Stimulated activated CD8-positive, alpha-beta memory T cell treated with anti-CD3 and anti-CD28 coated beads, Interleukin-4, amount 100 ng/mL, for 1 hour (primary cell): ENCODE data around the gene SV2C.

ENCODE experiments used
- DNase-seq, 2 donors: peaks; one replicate each; pipeline ENCODE4 v3.0.0-alpha.2; 2020; ENCODE audit warnings: low read depth in 2 of 2, low spot score in 1 of 2

The SV2C gene

DNA sequence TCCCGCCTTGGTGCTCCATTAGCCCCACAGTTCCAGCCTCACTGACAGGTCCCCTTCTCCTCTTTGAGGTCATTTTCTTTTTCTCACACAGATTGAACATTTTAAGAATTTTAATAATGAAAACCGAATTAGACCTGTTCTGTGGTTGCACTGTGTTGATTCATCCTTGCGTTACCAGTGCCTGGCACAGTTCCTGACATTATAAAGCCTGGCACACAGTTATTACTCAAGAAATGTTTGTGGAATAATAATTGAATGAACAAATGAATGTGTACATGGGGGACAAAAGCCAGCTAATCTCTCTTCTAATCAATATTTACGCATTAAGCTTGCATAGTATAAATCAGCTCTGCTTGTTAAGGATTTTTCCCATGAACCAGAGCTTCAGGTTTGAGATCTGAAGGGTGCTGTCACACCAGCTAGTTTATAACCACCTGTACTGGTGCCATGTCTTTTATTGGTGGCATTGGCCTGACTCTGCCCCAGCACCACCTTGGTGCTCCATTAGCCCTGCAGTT, 80.0 kb downstream of the SV2C start:
- DNase-seq: no peak

DNA sequence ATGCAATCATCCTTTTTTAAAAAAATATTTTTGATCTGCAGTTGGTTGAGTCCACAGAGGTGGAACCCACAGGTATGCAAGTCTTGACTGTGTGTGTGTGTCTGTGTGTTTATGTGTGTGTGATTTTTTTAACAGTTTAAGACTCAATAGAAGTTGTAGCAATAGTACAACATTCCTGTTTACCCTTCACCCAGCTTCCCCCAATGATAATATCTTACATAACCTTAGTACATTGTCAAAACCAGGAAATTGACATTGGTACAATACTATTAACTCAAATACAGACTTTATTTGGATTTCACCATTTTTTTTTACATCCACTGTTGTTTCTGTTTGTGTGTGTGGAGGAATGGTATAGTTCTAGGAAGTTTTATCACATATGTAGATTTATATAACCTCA, 81.8 kb downstream of the SV2C start:
- DNase-seq: no peak

- no peak for DNase-seq
Observed at GRCh38 chr5:76165711-76166374, 82.7 kb downstream of the SV2C start.

DNA sequence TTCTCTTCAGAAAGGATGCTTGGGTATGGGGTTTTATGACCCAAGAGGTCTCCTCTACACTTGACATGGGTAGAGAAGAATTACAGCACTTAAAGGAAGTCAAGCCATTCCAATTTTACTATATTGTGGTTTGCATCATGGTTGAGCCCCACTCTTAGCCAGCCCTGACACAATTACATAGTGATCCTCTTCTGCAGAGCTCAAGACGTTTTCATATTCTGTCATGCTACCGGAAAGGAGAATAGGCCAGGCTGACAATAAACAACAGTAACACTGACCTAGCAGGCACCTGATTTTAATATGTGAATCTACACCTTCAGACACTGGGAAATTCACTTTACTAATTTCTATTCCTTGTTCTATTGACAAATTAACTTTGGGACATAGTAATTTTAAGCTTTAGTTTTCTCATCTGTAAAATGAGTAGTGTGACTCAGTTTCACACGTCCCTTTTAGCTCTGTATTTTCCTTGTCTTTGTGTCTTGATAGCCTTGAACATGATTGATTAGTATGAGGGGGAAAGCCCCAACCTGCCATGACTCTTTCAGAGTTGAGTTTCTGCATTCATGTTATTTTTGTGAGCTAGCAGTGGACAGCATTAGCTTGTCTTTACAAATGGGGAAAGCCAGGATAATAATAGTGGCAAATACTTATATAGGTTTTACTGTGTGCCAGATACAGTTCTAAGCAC, 83.8 kb downstream of the SV2C start:
- DNase-seq: no peak

- DNase-seq: no peak
Observed at GRCh38 chr5:76169146-76169905, 86.1 kb downstream of the SV2C start.

DNA sequence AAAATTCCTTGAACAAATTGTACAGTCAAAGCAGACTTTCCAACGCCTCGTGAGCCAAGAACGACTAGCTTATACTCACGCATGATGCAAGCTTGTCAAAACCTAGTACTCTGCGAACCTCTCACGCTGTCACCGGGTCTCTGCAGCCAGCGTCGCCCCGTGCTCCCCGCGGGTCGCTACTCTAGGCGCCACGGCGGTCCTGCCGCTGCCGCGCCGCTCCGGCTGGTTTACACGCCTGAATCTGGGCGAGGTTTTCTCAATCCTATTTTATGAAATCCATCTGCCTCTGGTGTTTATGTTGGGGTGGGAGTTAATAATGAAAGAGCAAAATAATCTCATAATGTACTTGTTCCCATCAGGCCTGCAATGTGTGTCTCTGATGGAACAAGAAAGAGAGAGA, 90.9 kb downstream of the SV2C start:
- DNase-seq: no peak

DNA sequence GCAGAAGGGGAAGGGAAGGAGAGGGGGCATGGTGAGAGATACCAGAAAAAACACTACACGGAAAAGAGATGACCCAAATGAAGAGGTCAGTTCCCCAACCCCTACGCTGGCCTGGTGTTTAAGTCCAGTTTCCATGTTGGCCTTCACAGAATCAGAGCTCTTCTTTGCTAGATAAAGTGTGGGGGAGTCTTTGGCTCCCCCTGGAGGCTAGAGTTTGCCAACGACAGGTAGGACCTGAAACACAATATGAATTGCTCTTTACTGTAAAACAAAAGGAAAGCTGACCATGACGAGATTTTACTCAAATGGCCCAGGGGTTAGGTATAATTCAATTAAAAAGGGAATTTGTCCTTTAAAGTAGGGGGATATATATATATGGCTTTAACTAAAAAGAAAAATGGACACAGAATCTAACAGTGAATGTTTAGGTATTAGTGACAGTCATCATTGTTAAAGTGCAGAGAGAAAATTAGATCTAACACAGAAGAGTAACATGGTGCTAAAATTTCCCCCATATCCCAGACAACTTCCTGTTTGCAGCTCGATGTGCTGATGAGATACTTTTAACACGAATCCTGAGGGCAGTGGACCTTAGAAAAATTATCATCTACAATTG, 92.0 kb downstream of the SV2C start:
- no peak for DNase-seq

DNA sequence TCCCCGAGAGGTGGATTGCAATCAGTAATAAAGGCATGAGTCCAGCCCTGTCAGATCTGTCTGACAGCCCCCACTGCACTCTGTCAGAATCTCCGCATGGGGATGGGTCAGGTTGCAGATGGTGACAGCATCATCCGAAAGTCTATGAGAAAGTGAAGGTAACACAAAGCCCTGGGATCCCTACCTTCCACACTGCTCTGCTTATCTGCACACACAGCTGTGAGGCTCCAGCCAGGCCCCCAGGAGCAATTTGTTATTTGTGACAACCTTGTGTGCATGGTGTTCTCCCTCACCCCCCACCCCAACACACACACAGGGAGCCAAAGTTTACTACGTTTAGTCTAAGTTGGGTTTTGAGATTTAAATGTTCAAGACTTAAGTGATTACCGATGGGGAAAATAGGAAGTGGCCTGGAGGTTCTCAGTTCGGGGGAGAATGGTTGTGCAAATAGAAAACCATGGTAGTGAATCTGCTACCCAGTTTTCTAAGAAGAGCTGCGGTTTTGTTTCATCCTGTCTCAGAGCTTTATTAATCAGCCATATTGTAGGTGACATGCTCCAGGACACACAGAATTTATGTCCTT, 92.7 kb downstream of the SV2C start:
- DNase-seq: no peak

DNA sequence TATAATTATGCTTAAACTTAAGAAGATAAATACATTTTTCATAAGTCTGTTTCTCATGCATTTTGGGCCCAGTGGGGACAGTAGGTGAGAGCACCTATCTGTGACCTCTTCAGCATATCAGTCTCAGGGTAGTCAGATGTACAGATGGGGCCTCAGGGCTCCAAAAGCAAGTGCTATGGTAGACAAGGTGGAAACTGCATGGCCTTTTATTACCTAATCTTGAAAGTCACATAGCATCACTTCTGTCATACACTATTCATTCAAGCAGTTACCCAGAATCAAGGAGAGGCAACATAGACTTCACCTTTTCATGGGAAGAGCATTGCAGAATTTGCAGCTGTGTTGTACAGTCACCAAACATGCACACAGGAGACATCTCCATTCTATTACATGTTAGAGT, 94.8 kb downstream of the SV2C start:
- DNase-seq: no peak

GRCh38 chr5:76178913-76179312, 95.7 kb downstream of the SV2C start:
- no peak for DNase-seq

GRCh38 chr5:76180814-76181805, 97.9 kb downstream of the SV2C start:
- DNase-seq: no peak

GRCh38 chr5:76187386-76187785, 104.2 kb downstream of the SV2C start:
- DNase-seq: no peak

- DNase-seq: no peak
Observed at GRCh38 chr5:76190356-76190755, 107.2 kb downstream of the SV2C start.

- DNase-seq: no peak
Observed at GRCh38 chr5:76192837-76193236, 109.7 kb downstream of the SV2C start.

DNA sequence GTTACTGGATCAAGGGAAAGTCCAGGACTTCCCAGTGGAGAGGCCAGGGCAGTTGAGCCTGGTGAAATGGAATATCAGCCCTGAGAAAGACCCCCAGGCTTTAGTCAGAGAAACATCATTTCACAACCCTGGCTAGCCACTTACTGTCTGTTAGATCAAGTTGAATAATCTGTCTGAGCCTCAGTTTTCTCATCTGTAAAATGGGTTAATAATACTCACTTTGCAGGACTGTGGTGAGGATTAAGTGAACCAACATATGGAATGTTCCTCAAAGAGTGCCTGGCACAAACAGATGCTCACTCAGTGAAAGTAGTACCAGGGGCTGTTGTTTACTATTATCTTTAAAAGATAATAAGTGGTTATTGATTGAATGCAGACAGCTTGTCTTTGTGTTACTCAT, 110.5 kb downstream of the SV2C start:
- DNase-seq: no peak

DNA sequence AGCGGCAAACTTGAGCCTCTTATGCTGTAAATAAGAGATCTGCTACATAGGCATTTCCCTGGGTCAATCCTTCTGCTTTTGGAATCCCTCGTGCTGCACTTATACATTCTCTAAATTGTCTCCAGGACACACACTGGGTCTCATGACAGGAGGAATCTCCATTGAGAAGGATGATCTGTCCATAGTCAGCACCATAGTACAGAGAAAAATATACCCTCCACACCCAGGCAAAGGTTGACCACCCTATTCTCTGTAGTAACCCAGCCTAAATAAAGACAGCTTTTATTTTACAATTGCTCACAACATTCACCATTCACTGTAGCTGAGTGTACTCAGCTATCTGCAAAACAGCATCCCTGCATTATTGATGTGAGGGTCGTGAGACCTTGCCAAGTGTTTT, 111.2 kb downstream of the SV2C start:
- no peak for DNase-seq

- no peak for DNase-seq
Observed at GRCh38 chr5:76196457-76196856, 113.3 kb downstream of the SV2C start.

DNA sequence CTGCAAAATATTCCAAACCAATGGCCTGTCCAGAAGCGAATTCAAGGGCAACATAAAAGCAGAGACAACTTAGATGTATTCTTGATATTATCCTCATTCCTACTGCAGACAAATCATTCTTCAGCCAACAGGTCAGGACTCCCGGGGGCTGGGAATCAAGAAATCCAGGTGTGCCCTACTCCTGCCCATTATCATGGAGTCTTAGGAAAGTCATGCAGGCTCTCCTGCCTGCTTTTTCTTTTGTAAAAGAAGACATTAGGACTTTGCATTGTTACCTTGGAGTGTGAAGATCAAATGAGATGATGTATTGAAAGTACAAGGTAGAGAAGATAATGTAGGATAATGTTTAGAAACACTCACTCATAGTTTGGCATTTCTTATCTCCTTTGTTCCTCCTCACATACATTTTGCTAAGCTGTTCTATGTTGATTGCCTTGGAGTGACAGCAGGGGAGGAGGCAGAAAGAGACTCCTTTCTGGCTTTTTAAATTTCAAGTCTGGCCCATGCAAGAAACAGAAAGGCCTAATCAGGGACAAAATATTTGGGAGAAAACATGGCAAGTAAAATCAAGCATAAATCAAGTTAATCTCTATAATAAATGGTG, 113.8 kb downstream of the SV2C start:
- no peak for DNase-seq

GRCh38 chr5:76197726-76198125, 114.5 kb downstream of the SV2C start:
- no peak for DNase-seq
